ENCODE data around the gene ATP5F1C. TPM values are rescaled to one million over a fixed set of nuclear protein-coding genes. Genes with fewer than 3 reads are reported as not detected.

The ATP5F1C gene
- total RNA-seq, 1 experiment from 2014 or later = 288 TPM

- Mint-ChIP-seq H3K27ac (no peak overlapping the region), H3K4me1 (no peaks in the 10 kb centered on the region), H3K27me3 (ENCODE audit: low read depth) (no peaks in the 10 kb centered on the region), H3K9me3 (no peaks in the 10 kb centered on the region), H3K4me3 (no peak overlapping the region), H3K36me3 (peaks cover 57% of the 10 kb centered on the region)
- CTCF ChIA-PET = no interaction called here
- DNase-seq (ENCODE audit: low spot score) (no peak), ATAC-seq (no peak)
- no peak for TF ChIP-seq ZNF219 (CRISPR knock-in tag; IDR thresholded peaks at IDR 0.05; ENCODE audit: borderline replicate concordance)
- TF ChIP-seq CTCF (IDR thresholded peaks at IDR 0.05) = no peak
- TF ChIP-seq ZNF263 (CRISPR knock-in tag; IDR thresholded peaks at IDR 0.05; ENCODE audit: low read depth) = no peak
- TF ChIP-seq FOXP4 (CRISPR knock-in tag; IDR thresholded peaks at IDR 0.05) = no peak
- TF ChIP-seq EMX1 (CRISPR knock-in tag; IDR thresholded peaks at IDR 0.05) = no peak
- TF ChIP-seq CREB1 (CRISPR knock-in tag; IDR thresholded peaks at IDR 0.05) = no peak
- TF ChIP-seq ZMAT4 (CRISPR knock-in tag; IDR thresholded peaks at IDR 0.05) = no peak
- TF ChIP-seq IRF1 (CRISPR knock-in tag; IDR thresholded peaks at IDR 0.05) = no peak
- no peak for TF ChIP-seq SMAD3 (CRISPR knock-in tag; IDR thresholded peaks at IDR 0.05; ENCODE audit: borderline replicate concordance)
- no peak for TF ChIP-seq ZBTB21 (CRISPR knock-in tag; IDR thresholded peaks at IDR 0.05; ENCODE audit: borderline replicate concordance)
- TF ChIP-seq KAT7 (CRISPR knock-in tag; IDR thresholded peaks at IDR 0.05; ENCODE audit: borderline replicate concordance) = no peak
- no peak for TF ChIP-seq USF1 (CRISPR knock-in tag; IDR thresholded peaks at IDR 0.05)
- POLR2A ChIA-PET = no interaction called here
These were observed 19.6 kb upstream of the ATP5F1C start for GRCh38 chr10:7768417-7768816.

- TF ChIP-seq ZNF121 (CRISPR knock-in tag; IDR thresholded peaks at IDR 0.05) = peak; percentile 73; the same call in 1 of the 2 replicates
- no peak for TF ChIP-seq PREB (CRISPR knock-in tag; IDR thresholded peaks at IDR 0.05; ENCODE audit: borderline replicate concordance)
- TF ChIP-seq CDX4 (CRISPR knock-in tag; IDR thresholded peaks at IDR 0.05; ENCODE audit: borderline replicate concordance) = no peak
- CTCF ChIA-PET = interaction anchor here (1.2 kb wide), 1 partner anchor 18 kb away, joined by 3 read pairs; no protein-coding TSS in a partner anchor
- ATAC-seq = no peak
- POLR2A ChIA-PET = no interaction called here
- no peak overlapping the region for H3K27ac Mint-ChIP-seq
- no peak for DNase-seq (ENCODE audit: low spot score)
- no peaks in the 10 kb centered on the region for H3K9me3 Mint-ChIP-seq
- no peaks in the 10 kb centered on the region for H3K27me3 Mint-ChIP-seq (ENCODE audit: low read depth)
- peaks cover 61% of the 10 kb centered on the region for H3K36me3 Mint-ChIP-seq
- H3K4me3 Mint-ChIP-seq = no peak overlapping the region
- no peaks in the 10 kb centered on the region for H3K4me1 Mint-ChIP-seq
These were observed 13.9 kb upstream of the ATP5F1C start for GRCh38 chr10:7773845-7774801.

All from WTC11 (cell line).